Right lobe of liver (tissue), 6 donors: Measurements from ENCODE around the gene ATP6V1D. TPM values are rescaled to one million over a fixed set of nuclear protein-coding genes. Genes with fewer than 3 reads are reported as not detected.
"Not testable (repeated sequence)": the region's sequence is repeated elsewhere in the genome, so short reads cannot be mapped to it uniquely, and the experiment has no call there.

Experiments
- ATAC-seq, 4 donors: fragments of 200-7000 bp; cut with Tn5 transposase; one replicate each; pipeline ENCODE4 v1.9.1; 2020; ENCODE audit warnings: mild to moderate bottlenecking in 4 of 4, moderate library complexity in 4 of 4
- DNase-seq, 3 donors: peaks; one replicate each; pipeline ENCODE4 v3.0.0-alpha.2; 2020
- H3K27ac ChIP-seq, 3 donors: fragments of 200-600 bp; one replicate each; pipeline ENCODE4 v1.8.0; 2022
- H3K27me3 ChIP-seq, 2 donors: fragments of 200-600 bp; one replicate each; pipeline ENCODE4 v1.8.0; 2022
- H3K36me3 ChIP-seq, 4 donors: fragments of 200-600 bp; sonication (generic) in 1 of 4; one replicate each; pipeline versions ENCODE4 v1.5.1 to v1.8.0; 2017 to 2022; ENCODE audit warnings: control low read depth in 1 of 4
- H3K4me1 ChIP-seq, 4 donors: fragments of 200-600 bp; sonication (generic) in 1 of 4; one replicate each; pipeline versions ENCODE4 v1.5.1 to v1.8.0; 2017 to 2022; ENCODE audit warnings: control low read depth in 1 of 4
- H3K4me3 ChIP-seq, 3 donors: fragments of 200-600 bp; one replicate each; pipeline ENCODE4 v1.8.0; 2022
- H3K9me3 ChIP-seq, 4 donors: fragments of 200-600 bp; sonication (generic) in 1 of 4; one replicate each; pipeline versions ENCODE4 v1.5.1 to v1.8.0; 2017 to 2022; ENCODE audit warnings: control low read depth in 1 of 4
- POLR2A ChIP-seq: fragments of 450-650 bp; IDR thresholded peaks from one replicate; pipeline ENCODE4 v1.6.1; 2017; ENCODE audit warnings: antibody characterized with exemption, mild to moderate bottlenecking
- WGBS: methylation state at CpG from one replicate; pipeline ENCODE4 v1.1.6; 2018; ENCODE audit warnings: low coverage, low lambda C conversion rate; ENCODE audit not compliant: insufficient coverage; ENCODE audit errors: missing lambda C conversion rate; 5-methylcytosine and 5-hydroxymethylcytosine counted together
- intact Hi-C, 2 donors: fragments of 100-400 bp; cut with DNase I; formaldehyde crosslinking; loops; one replicate each; pipeline versions ENCODE4 v1.11.2 to v1.14.1; 2022
- long read RNA-seq: library from polyadenylated mRNA; unstranded; transcript quantifications from one replicate; pipeline ENCODE4 v2.0.0, GENCODE V29; 2019
- total RNA-seq, 6 experiments: library from RNA; depleted of rRNA in 2 of 6; stranded (reverse); fragments of >200 nt in 2 of 6; fragmentation: NEBNext Ultra II Directional in 3 of 6; extraction: Animal tissue kit (Norgen Biotek cat#: 25700) in 3 of 6; gene quantifications; one replicate each; pipeline versions ENCODE4 v1.1.0 to v1.2.4, GENCODE V29; 2016 to 2023
- TF ChIP-seq, protein P1 (sequence below), 4 donors: fragments of 200-600 bp in 3 of 4; fragments of 450-650 bp in 1 of 4; IDR thresholded peaks; one replicate each; pipeline versions ENCODE4 v1.5.1 to v1.8.0; 2016 to 2022; ENCODE audit warnings: antibody characterized with exemption in 4 of 4, mild to moderate bottlenecking in 2 of 4
- donor health status: DM: no; HTN: yes; CAD: no.
- donor health status: DM: no; HTN: no; CAD: no.
- donor health status: DM: no; HTN: no; CAD: no.
- donor health status: DM: no; HTN: yes; CAD: no.
- donor health status: DM: no; HTN: yes; CAD: no.

ATP6V1D gene
- total RNA-seq, result 10 to 100 TPM; 20.4 to 37.4 (median 27.9) TPM
- long read RNA-seq, transcript ATP6V1D-201 (9 exons, 1,845 nt), result major isoform, 7 of 10 reads
- long read RNA-seq, partial matches to known transcripts, result 2 of 10 reads
- long read RNA-seq, other reads (novel, unspliced or antisense), result 1 of 10 reads

DNA sequence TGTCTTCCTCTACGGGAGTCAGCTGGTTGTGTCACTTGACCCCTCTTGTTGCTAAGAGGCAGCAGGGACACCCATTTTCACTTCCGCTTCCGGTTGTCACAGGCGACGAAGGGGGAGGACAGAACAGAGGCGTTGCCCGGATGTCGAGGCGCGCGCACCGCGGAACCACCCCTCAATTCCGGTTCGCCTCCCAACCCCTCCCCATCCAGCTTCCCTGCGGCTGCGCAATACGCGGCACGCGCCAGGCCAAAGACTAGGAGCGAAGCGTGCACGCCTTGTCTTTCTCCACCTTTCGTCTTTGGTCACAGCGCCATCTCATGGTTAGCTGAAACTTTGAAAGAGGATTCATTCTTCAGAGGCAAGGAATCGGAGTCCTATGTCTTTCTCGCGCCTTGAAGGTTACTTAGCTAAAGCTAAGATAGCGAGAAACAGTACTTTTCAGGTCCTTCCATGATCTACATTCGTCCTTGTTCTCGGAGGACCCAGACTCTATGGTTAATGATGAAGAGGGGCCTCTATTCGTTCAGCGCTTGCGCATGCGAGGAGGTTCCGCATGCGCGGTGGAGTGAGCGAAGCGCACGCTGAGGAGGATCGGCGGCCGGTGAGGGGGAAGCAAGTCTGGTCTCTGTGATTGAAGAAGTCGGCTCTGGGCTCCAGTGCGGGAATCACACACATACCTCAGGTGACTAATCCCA, at the start of gene ATP6V1D, which contains the start of gene EIF2S1:
Gene ATP6V1D (minus strand): TSS at position 30 of the 695 bp plus-strand sequence. CDS start 106 bp downstream, outside the sequence.
Gene EIF2S1 (plus strand): TSS at position 554 of the 695 bp plus-strand sequence. CDS start 4,440 bp downstream, outside the sequence.
- Histone ChIP-seq H3K36me3 (peaks cover 0 to 14% (median 2%) of the 10 kb centered on the region in 4 donors), H3K27me3 (no peaks in the 10 kb centered on the region), H3K4me3 (peak within 1 kb of the TSS; percentile 92 to 94 (median 94)), H3K9me3 (no peaks in the 10 kb centered on the region), H3K27ac (peak within 1 kb of the TSS; percentile 96 to 99 (median 96)), H3K4me1 (peaks cover 0 to 32% (median 9%) of the 10 kb centered on the region in 4 donors)
- TF ChIP-seq, protein P1, sequence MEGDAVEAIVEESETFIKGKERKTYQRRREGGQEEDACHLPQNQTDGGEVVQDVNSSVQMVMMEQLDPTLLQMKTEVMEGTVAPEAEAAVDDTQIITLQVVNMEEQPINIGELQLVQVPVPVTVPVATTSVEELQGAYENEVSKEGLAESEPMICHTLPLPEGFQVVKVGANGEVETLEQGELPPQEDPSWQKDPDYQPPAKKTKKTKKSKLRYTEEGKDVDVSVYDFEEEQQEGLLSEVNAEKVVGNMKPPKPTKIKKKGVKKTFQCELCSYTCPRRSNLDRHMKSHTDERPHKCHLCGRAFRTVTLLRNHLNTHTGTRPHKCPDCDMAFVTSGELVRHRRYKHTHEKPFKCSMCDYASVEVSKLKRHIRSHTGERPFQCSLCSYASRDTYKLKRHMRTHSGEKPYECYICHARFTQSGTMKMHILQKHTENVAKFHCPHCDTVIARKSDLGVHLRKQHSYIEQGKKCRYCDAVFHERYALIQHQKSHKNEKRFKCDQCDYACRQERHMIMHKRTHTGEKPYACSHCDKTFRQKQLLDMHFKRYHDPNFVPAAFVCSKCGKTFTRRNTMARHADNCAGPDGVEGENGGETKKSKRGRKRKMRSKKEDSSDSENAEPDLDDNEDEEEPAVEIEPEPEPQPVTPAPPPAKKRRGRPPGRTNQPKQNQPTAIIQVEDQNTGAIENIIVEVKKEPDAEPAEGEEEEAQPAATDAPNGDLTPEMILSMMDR (IDR thresholded peaks at IDR 0.05), result peak; percentile 98 to 99 (median 99)
- TF ChIP-seq POLR2A, result peak; percentile 79
- ATAC-seq, result peak; percentile 95 to 97 (median 96)
- WGBS, result 0% methylated on average over 43 of the region's 47 CpGs
- DNase-seq, result peak; percentile 100
- intact Hi-C loops, result no loop called here

DNA sequence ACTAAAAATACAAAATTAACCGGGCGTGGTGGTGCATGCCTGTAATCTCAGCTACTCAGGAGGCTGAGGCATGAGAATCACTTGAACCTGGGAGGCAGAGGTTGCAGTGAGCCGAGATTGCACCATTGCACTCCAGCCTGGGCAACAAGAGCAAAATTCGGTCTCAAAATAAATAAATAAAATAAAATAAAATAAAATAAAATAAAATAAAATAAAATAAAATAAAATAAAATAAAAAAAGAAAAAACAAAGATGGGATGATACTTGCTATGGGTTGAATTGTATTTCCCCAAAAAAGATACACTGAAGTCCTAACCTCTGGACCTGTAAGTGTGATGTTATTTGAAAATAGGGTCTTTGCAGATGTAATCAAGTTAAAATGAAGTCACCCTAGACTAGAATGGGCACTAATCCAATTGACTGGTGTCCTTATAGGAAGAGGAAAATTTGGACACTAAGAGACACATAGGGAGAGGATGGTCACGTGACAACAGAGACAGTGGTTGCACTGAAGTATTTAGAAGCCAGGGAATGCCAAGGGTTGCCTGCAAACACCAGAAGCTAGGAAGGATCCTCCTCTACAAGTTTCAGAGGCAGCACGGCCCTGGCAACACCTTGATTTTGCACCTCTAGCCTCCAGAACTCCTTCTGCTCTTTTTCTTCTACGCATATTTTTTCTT, 48.7 kb upstream of the ATP6V1D start:
- H3K36me3 ChIP-seq, DNase-seq, H3K4me3 ChIP-seq, ATAC-seq, H3K9me3 ChIP-seq, intact Hi-C loops, H3K27ac ChIP-seq, H3K27me3 ChIP-seq, H3K4me1 ChIP-seq: not testable (repeated sequence)
- WGBS, result 74% methylated on average over 7 of the region's 7 CpGs

DNA sequence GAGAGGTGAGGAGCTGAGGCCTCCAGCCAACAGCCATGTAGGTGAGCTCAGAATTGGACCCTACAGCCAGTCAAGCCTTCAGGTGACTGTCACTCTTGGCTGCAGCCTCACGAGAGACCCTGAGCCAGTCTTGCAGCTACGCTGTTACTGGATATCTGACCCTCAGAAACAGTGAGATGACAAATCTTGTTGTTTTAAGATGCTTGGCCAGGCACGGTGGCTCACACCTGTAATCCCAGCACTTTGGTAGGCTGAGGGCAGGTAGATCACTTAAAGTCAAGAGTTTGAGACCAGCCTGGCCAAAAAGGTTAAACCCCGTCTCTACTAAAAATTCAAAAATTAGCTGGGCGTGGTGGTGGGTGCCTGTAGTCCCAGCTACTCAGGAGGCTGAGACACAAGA, 46.2 kb upstream of the ATP6V1D start:
- intact Hi-C loops, result no loop called here

DNA sequence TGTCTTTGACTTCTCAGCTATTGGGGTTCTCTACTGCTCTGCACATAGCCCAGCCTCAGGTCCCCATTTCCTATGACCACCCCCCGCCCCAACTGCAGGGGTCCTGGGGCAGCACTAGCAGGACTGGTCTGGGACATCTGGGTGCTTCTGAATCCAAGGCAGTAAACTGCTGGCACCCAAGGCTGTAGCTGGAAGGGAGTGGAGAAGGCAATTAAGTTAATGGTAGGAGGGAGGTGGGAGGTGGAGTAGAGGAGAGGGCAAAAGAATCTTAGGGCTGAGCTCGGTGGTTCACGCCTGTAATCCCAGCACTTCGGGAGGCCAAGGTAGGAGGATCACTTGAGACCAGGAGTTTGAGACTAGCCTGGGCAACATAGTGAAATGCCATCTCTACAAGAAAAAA, 40.8 kb upstream of the ATP6V1D start:
- H3K36me3 ChIP-seq, result no peaks in the 10 kb centered on the region
- ATAC-seq (no peak), DNase-seq (no peak)
- no peaks in the 10 kb centered on the region for H3K27me3 ChIP-seq
- no peak for TF ChIP-seq POLR2A
- TF ChIP-seq, protein P1 (IDR thresholded peaks at IDR 0.05), result no peak
- intact Hi-C loops, result no loop called here
- H3K27ac ChIP-seq, result no peak overlapping the region
- H3K4me1 ChIP-seq, result no peaks in the 10 kb centered on the region
- H3K4me3 ChIP-seq, result no peak overlapping the region
- H3K9me3 ChIP-seq, result no peaks in the 10 kb centered on the region
- 73% methylated on average over 2 of the region's 4 CpGs for WGBS

More for the DNA sequence above, 46.2 kb upstream of the ATP6V1D start:
- Histone ChIP-seq H3K9me3 (no peaks in the 10 kb centered on the region), H3K4me1 (no peaks in the 10 kb centered on the region), H3K36me3 (no peaks in the 10 kb centered on the region), H3K27ac (no peak overlapping the region), H3K4me3 (no peak overlapping the region), H3K27me3 (no peaks in the 10 kb centered on the region)
- TF ChIP-seq, protein P1 (IDR thresholded peaks at IDR 0.05), result no peak
- TF ChIP-seq POLR2A, result no peak
- WGBS, result 91% methylated on average over 5 of the region's 5 CpGs
- peak in 1 of 3 donors; percentile 7 for DNase-seq
- no peak for ATAC-seq

DNA sequence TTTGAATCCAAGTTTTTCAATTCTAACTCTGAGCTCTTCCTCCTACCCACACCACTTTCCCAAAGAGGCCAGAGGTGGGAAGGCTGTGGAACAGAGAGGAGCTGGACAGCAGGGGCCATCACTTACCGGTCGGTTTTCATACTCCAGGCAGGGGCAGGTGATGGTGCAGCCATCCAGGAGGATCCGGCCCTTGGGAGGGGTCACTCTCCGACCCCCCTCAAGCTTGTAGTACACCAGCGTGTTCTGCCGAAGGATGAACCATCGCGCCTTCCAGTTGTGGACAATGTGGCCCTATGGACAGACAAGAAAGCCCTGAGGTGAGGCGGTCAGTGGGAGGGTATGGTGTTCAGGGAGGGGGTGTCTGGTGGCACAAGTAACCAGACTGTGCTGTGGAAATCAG, 37.9 kb upstream of the ATP6V1D start:
- whole genome bisulfite sequencing, result 78% methylated on average over 6 of the region's 9 CpGs
- Histone ChIP-seq H3K27ac (no peak overlapping the region), H3K9me3 (no peaks in the 10 kb centered on the region), H3K4me3 (no peak overlapping the region), H3K36me3 (no peaks in the 10 kb centered on the region), H3K4me1 (peaks cover 0 to 5% (median 2%) of the 10 kb centered on the region in 4 donors), H3K27me3 (no peaks in the 10 kb centered on the region)
- ATAC-seq, result no peak
- intact Hi-C loops, result no loop called here
- TF ChIP-seq POLR2A, result no peak
- TF ChIP-seq, protein P1 (IDR thresholded peaks at IDR 0.05), result no peak
- DNase-seq, result no peak
